LNCaP clone FGC (cell line): ENCODE data around the gene LY6G6F.
A peak's percentile ranks its signal among the peaks of the same experiment; 100 is the strongest.

Experiments
- DNase-seq: peaks from one replicate; pipeline ENCODE4 v3.0.0-alpha.2; 2011; ENCODE audit warnings: low read depth
- H3K4me3 ChIP-seq: 2 replicates; pipeline ENCODE4 v1.5.1; 2011; ENCODE audit warnings: mild to moderate bottlenecking, low read depth, low read length, control low read depth
- CTCF ChIP-seq: IDR thresholded peaks from 2 replicates; pipeline ENCODE4 v1.5.1; 2012; ENCODE audit warnings: mild to moderate bottlenecking; ENCODE audit not compliant: control insufficient read depth, insufficient read depth; ENCODE audit errors: extremely low read depth

The LY6G6F gene

GRCh38 chr6:31706599-31706998 is at the start of gene LY6G6F:
Gene LY6G6F, plus strand, starts transcription at chr6:31706866. Its CDS starts 41 bp downstream, at chr6:31706907.
- no peak within 1 kb of the TSS for H3K4me3 ChIP-seq
- TF ChIP-seq CTCF: no peak
- DNase-seq: no peak

- no peak for DNase-seq
- no peak for TF ChIP-seq CTCF
- H3K4me3 ChIP-seq: no peak overlapping the region
Observed at GRCh38 chr6:31657406-31658157, 49.1 kb upstream of the LY6G6F start.

- TF ChIP-seq CTCF: no peak
- DNase-seq: no peak
- H3K4me3 ChIP-seq: no peak overlapping the region
Observed at GRCh38 chr6:31658158-31658688, 48.4 kb upstream of the LY6G6F start.

GRCh38 chr6:31658983-31659648 is 47.5 kb upstream of the LY6G6F start:
- TF ChIP-seq CTCF: no peak
- no peak for DNase-seq
- H3K4me3 ChIP-seq: peak overlapping the region; percentile 81

- TF ChIP-seq CTCF: no peak
Observed at GRCh38 chr6:31659649-31660380, 46.9 kb upstream of the LY6G6F start.

GRCh38 chr6:31660381-31661261 is 46.0 kb upstream of the LY6G6F start, which contains the start of gene C6orf47:
Gene C6orf47, minus strand, starts transcription at chr6:31660778. Its CDS starts 831 bp downstream, at chr6:31659947.
- no peak for TF ChIP-seq CTCF
- H3K4me3 ChIP-seq: peak within 1 kb of the TSS; percentile 81
- DNase-seq: no peak

More at GRCh38 chr6:31659649-31660380, 46.9 kb upstream of the LY6G6F start:
- H3K4me3 ChIP-seq: peak overlapping the region; percentile 81
- no peak for DNase-seq
